ENCODE results near the gene VAV2. TPM values are rescaled to one million over a fixed set of nuclear protein-coding genes. Genes with fewer than 3 reads are reported as not detected.

VAV2 gene
- total and polyA plus RNA-seq, 4 donors, result 13.0 to 28.2 (median 16.3) TPM

GRCh38 chr9:133754688-133755227 lies 237.4 kb downstream of the VAV2 start:
- H3K36me3 ChIP-seq (ENCODE audit: control insufficient read depth in 4 of 4, insufficient read depth in 4 of 4, low read length in 4 of 4), result peaks cover 0 to under 1% (median 0%) of the 10 kb centered on the region in 4 donors
- WGBS, 2 donors, result 48 to 49% methylated on average over 9 of the region's 9 CpGs
- H3K4me3 ChIP-seq, result no peak overlapping the region
- H3K27me3 ChIP-seq (ENCODE audit: control insufficient read depth in 3 of 3, insufficient read depth in 3 of 3, low read length in 2 of 3), result no peaks in the 10 kb centered on the region
- H3K27ac ChIP-seq (ENCODE audit: low read depth in 1 of 2, low read length in 1 of 2), result no peak overlapping the region
- H3K9ac ChIP-seq (ENCODE audit: insufficient read depth in 1 of 2, low read length in 2 of 2), result no peak overlapping the region
- no peaks in the 10 kb centered on the region for H3K9me3 ChIP-seq (ENCODE audit: control insufficient read depth in 4 of 4, insufficient read depth in 3 of 4, low read length in 3 of 4)
- no peak for TF ChIP-seq CTCF (IDR thresholded peaks at IDR 0.05; ENCODE audit: control extremely low read depth, extremely low read depth)
- peak; percentile 47 to 57 (median 48) for DNase-seq
- ATAC-seq (ENCODE audit: insufficient read depth, low FRiP score), result no peak
- H3K4me1 ChIP-seq (ENCODE audit: control insufficient read depth in 5 of 5, insufficient read depth in 5 of 5, low read length in 5 of 5), result peaks cover 0 to 18% (median 0%) of the 10 kb centered on the region in 5 donors

DNA sequence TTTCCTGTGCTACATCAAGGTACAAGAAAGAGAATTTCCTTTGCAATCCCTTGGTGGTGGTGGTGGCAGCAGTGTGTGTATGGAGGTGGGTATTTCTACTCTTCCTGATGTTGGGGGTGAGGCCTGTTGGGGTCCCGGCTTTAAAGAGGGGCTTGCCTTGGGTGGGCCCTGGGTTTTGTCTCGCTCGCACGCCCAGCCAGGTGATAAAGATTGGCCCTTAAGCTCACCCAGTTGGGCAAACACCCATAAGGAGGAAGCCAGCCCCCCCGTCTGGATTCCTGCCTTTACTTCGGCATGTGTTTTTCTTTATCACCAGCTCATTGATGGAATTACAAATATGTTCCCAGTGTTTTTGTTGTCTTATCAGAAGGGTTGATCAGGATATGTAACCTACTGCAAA lies 237.9 kb downstream of the VAV2 start:
- Histone ChIP-seq H3K4me3 (no peak overlapping the region), H3K4me1 (ENCODE audit: control insufficient read depth in 5 of 5, insufficient read depth in 5 of 5, low read length in 5 of 5) (peaks cover 0 to 18% (median 0%) of the 10 kb centered on the region in 5 donors), H3K27ac (ENCODE audit: low read depth in 1 of 2, low read length in 1 of 2) (no peak overlapping the region), H3K9me3 (ENCODE audit: control insufficient read depth in 4 of 4, insufficient read depth in 3 of 4, low read length in 3 of 4) (no peaks in the 10 kb centered on the region), H3K9ac (ENCODE audit: insufficient read depth in 1 of 2, low read length in 2 of 2) (no peak overlapping the region), H3K36me3 (ENCODE audit: control insufficient read depth in 4 of 4, insufficient read depth in 4 of 4, low read length in 4 of 4) (no peaks in the 10 kb centered on the region), H3K27me3 (ENCODE audit: control insufficient read depth in 3 of 3, insufficient read depth in 3 of 3, low read length in 2 of 3) (no peaks in the 10 kb centered on the region)
- DNase-seq (peak in 2 of 3 donors; percentile 16), ATAC-seq (ENCODE audit: insufficient read depth, low FRiP score) (no peak)
- no peak for TF ChIP-seq CTCF (IDR thresholded peaks at IDR 0.05; ENCODE audit: control extremely low read depth, extremely low read depth)
- 76 to 80% methylated on average over 6 of the region's 6 CpGs for WGBS, 2 donors

DNA sequence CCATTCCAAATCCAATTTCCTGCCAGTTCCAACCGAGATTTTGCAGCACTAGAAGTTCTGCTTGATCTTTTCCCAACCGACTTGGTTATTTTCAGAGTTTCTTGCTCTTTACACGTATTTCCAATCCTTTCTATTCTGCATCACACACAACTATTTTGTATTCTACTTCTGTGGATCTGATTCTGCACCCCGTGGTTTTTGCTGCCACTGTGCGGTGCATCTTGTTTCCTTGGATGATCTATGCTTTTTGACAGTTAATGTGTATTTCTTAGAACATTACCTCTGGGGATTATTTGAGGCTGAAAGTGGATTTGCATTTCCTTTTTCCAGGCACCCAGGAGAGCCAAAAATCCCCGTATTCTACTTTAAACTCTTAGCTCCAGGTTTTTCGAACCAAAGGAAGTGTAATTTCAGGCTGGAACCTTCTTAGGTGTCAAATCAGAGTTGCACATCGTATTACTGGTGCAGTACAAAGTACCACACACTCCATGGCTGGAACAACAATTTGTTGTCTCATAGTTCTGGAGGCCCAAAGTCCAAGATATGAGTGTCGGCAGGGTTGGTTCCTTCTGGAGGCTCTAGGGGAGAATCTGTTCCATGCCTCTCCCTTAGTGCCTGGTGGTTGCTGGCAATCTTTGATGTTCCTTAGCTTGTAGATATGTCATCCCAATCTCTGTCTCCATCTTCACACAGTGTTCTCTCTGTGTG lies 239.2 kb downstream of the VAV2 start:
- TF ChIP-seq CTCF (IDR thresholded peaks at IDR 0.05; ENCODE audit: control extremely low read depth, extremely low read depth), result no peak
- ATAC-seq (ENCODE audit: insufficient read depth, low FRiP score) (no peak), DNase-seq (no peak)
- H3K4me3 ChIP-seq, result no peak overlapping the region
- peaks cover 0 to 9% (median 0%) of the 10 kb centered on the region in 5 donors for H3K4me1 ChIP-seq (ENCODE audit: control insufficient read depth in 5 of 5, insufficient read depth in 5 of 5, low read length in 5 of 5)
- H3K9ac ChIP-seq (ENCODE audit: insufficient read depth in 1 of 2, low read length in 2 of 2), result no peak overlapping the region
- no peaks in the 10 kb centered on the region for H3K36me3 ChIP-seq (ENCODE audit: control insufficient read depth in 4 of 4, insufficient read depth in 4 of 4, low read length in 4 of 4)
- no peak overlapping the region for H3K27ac ChIP-seq (ENCODE audit: low read depth in 1 of 2, low read length in 1 of 2)
- WGBS, 2 donors, result 81% methylated on average over 9 of the region's 9 CpGs
- no peaks in the 10 kb centered on the region for H3K9me3 ChIP-seq (ENCODE audit: control insufficient read depth in 4 of 4, insufficient read depth in 3 of 4, low read length in 3 of 4)
- no peaks in the 10 kb centered on the region for H3K27me3 ChIP-seq (ENCODE audit: control insufficient read depth in 3 of 3, insufficient read depth in 3 of 3, low read length in 2 of 3)
